ENCODE measurements around the gene SYT7. TPM values are rescaled to one million over a fixed set of nuclear protein-coding genes. Genes with fewer than 3 reads are reported as not detected.

SYT7 gene
- polyA plus RNA-seq, 1 donor (not counting 4 experiments of a cell fraction or from before 2014, with no cell fraction given): 2.6 TPM

DNA sequence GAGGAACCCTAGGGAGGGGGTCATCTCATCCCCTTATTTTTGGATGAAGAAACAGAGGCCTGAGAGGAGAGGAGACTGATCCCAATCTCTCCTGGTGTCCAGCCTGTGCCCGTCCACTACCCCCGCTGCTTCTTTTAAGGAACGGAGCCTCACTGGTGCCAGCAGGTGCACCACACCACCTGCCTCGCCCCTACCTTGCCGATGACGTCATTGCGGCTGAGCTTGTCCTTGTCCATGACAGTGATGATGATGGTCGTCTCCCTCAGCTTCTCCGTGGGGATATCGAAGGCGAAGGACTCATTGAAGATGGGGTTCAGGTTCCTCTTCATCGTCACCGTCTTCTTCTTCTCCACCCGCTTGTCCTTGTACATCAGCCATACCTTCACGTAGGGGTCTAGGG is 58.0 kb downstream of the SYT7 start:
- no peak for FAIRE-seq
- no peak for DNase-seq (ENCODE audit: low read depth, low spot score)

DNA sequence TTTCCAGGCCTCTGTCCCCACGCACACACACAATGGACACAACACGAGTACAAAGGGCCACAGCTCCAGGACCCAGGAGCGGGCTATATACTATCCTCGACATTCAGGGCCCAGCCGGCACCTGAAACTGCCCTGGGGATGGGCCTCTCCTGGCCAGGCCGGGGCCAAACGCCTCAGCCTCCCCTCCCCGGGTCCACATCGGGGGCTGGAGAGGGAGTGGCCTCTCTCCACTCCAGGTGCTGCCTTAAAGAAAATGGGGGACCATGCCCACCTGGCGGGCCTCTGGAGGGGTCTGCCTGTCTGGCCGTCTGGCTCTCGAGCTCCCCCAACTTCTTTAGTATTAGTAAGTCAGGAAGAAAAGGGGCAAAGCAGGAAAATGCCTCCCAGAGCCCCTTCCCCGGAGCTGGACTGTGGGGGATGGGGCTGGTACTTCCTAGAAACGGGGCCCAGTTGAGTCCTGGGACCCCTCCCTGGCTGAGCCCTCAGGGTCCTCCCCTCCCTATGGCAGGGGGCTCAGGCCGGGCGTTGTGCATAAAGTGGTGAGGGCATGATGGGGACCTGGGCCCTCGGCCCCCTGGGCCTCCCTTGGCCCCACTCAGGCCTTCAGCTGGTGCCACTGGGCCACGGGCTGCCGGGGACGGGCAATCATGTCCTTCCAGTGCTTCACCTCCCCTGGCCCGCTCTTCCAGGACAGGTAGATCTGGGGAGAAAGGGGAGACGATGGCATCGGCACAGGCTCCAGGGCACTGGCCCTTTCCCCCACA is 62.7 kb downstream of the SYT7 start:
- no peaks in the 10 kb centered on the region for H3K9me3 ChIP-seq (ENCODE audit: control insufficient read depth, low read depth, low read length)
- FAIRE-seq (no peak), DNase-seq (ENCODE audit: low read depth, low spot score) (no peak)
- no peak overlapping the region for H3K27ac ChIP-seq (ENCODE audit: control insufficient read depth, insufficient read depth, low read length)
- H3K9ac ChIP-seq (ENCODE audit: control insufficient read depth, extremely low read depth, insufficient read depth, low read length): no peak overlapping the region
- peaks cover 6% of the 10 kb centered on the region for H3K27me3 ChIP-seq (ENCODE audit: control insufficient read depth, extremely low read depth, insufficient read depth, low read length)
- TF ChIP-seq EZH2 (IDR thresholded peaks at IDR 0.05; ENCODE audit: low read length): no peak
- TF ChIP-seq, protein P1, sequence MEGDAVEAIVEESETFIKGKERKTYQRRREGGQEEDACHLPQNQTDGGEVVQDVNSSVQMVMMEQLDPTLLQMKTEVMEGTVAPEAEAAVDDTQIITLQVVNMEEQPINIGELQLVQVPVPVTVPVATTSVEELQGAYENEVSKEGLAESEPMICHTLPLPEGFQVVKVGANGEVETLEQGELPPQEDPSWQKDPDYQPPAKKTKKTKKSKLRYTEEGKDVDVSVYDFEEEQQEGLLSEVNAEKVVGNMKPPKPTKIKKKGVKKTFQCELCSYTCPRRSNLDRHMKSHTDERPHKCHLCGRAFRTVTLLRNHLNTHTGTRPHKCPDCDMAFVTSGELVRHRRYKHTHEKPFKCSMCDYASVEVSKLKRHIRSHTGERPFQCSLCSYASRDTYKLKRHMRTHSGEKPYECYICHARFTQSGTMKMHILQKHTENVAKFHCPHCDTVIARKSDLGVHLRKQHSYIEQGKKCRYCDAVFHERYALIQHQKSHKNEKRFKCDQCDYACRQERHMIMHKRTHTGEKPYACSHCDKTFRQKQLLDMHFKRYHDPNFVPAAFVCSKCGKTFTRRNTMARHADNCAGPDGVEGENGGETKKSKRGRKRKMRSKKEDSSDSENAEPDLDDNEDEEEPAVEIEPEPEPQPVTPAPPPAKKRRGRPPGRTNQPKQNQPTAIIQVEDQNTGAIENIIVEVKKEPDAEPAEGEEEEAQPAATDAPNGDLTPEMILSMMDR (optimal IDR thresholded peaks at IDR 0.05 in 1 of 3, IDR thresholded peaks at IDR 0.05 in 1 of 3, conservative IDR thresholded peaks at IDR 0.05 in 1 of 3; ENCODE audit: extremely low read depth in 1 of 3, insufficient read depth in 2 of 3, low read length in 3 of 3): no peak
- no peaks in the 10 kb centered on the region for H3K36me3 ChIP-seq (ENCODE audit: control insufficient read depth in 2 of 2, extremely low read depth in 1 of 2, insufficient read depth in 2 of 2, low read length in 2 of 2)
- no peaks in the 10 kb centered on the region for H4K20me1 ChIP-seq (ENCODE audit: control insufficient read depth, extremely low read depth, insufficient read depth, low read length)
- H3K9me1 ChIP-seq (ENCODE audit: control insufficient read depth, extremely low read depth, insufficient read depth, low read length): no peaks in the 10 kb centered on the region
- H2AFZ ChIP-seq (ENCODE audit: control insufficient read depth, low read length): no peak overlapping the region
- H3K4me3 ChIP-seq (ENCODE audit: control insufficient read depth in 2 of 3, extremely low read depth in 1 of 3, insufficient read depth in 2 of 3, low read depth in 1 of 3, low read length in 3 of 3): no peak overlapping the region
- dilution Hi-C loops (cut with MboI; ENCODE audit: extremely low pct_ligation_motif_present, low sequenced_read_pairs): no loop called here
- no peak overlapping the region for H3K4me2 ChIP-seq (ENCODE audit: control insufficient read depth, extremely low read depth, insufficient read depth, low read depth, low read length)
- no peaks in the 10 kb centered on the region for H3K4me1 ChIP-seq (ENCODE audit: control insufficient read depth, extremely low read depth, insufficient read depth, low read length)
- no peaks in the 10 kb centered on the region for H3K79me2 ChIP-seq (ENCODE audit: control insufficient read depth, insufficient read depth, low read length)

More for the DNA sequence above, 58.0 kb downstream of the SYT7 start:
- Histone ChIP-seq H3K4me3 (ENCODE audit: control insufficient read depth in 2 of 3, extremely low read depth in 1 of 3, insufficient read depth in 2 of 3, low read depth in 1 of 3, low read length in 3 of 3) (no peak overlapping the region), H3K79me2 (ENCODE audit: control insufficient read depth, insufficient read depth, low read length) (no peaks in the 10 kb centered on the region), H2AFZ (ENCODE audit: control insufficient read depth, low read length) (no peak overlapping the region), H3K4me1 (ENCODE audit: control insufficient read depth, extremely low read depth, insufficient read depth, low read length) (no peaks in the 10 kb centered on the region), H3K27me3 (ENCODE audit: control insufficient read depth, extremely low read depth, insufficient read depth, low read length) (peaks cover 9% of the 10 kb centered on the region), H3K4me2 (ENCODE audit: control insufficient read depth, extremely low read depth, insufficient read depth, low read depth, low read length) (no peak overlapping the region), H3K27ac (ENCODE audit: control insufficient read depth, insufficient read depth, low read length) (no peak overlapping the region), H3K9ac (ENCODE audit: control insufficient read depth, extremely low read depth, insufficient read depth, low read length) (no peak overlapping the region), H3K9me3 (ENCODE audit: control insufficient read depth, low read depth, low read length) (no peaks in the 10 kb centered on the region), H3K9me1 (ENCODE audit: control insufficient read depth, extremely low read depth, insufficient read depth, low read length) (no peaks in the 10 kb centered on the region), H4K20me1 (ENCODE audit: control insufficient read depth, extremely low read depth, insufficient read depth, low read length) (peaks cover 4% of the 10 kb centered on the region), H3K36me3 (ENCODE audit: control insufficient read depth in 2 of 2, extremely low read depth in 1 of 2, insufficient read depth in 2 of 2, low read length in 2 of 2) (no peaks in the 10 kb centered on the region)
- dilution Hi-C loops (cut with MboI; ENCODE audit: extremely low pct_ligation_motif_present, low sequenced_read_pairs): no loop called here
- TF ChIP-seq EZH2 (IDR thresholded peaks at IDR 0.05; ENCODE audit: low read length): no peak
- TF ChIP-seq, protein P1 (optimal IDR thresholded peaks at IDR 0.05 in 1 of 3, IDR thresholded peaks at IDR 0.05 in 1 of 3, conservative IDR thresholded peaks at IDR 0.05 in 1 of 3; ENCODE audit: extremely low read depth in 1 of 3, insufficient read depth in 2 of 3, low read length in 3 of 3): no peak
